ENCODE data around the gene CARD11.

DNA sequence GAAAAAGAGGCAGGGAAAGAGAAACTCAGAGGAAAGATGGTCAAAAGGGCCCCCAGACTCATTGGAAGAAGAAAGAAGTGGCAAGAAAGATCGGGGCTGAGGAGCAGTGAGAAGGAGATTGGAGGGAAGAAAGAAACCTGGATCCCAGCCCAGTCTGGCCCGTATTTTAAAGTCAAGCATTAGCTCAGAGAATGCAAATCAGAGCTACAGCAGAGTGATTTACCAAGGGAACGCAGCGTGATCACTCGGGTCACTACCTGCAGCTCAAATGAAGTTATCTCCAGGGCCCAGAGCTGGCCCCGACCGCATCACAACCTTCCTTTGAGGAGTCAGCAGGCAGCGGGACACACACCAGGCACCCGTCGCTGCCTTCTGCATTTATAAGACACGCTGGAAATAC is 72.8 kb downstream of the CARD11 start:
- TF ChIP-seq POLR2A (IDR thresholded peaks at IDR 0.05), result no peak
- TF ChIP-seq, protein P1, sequence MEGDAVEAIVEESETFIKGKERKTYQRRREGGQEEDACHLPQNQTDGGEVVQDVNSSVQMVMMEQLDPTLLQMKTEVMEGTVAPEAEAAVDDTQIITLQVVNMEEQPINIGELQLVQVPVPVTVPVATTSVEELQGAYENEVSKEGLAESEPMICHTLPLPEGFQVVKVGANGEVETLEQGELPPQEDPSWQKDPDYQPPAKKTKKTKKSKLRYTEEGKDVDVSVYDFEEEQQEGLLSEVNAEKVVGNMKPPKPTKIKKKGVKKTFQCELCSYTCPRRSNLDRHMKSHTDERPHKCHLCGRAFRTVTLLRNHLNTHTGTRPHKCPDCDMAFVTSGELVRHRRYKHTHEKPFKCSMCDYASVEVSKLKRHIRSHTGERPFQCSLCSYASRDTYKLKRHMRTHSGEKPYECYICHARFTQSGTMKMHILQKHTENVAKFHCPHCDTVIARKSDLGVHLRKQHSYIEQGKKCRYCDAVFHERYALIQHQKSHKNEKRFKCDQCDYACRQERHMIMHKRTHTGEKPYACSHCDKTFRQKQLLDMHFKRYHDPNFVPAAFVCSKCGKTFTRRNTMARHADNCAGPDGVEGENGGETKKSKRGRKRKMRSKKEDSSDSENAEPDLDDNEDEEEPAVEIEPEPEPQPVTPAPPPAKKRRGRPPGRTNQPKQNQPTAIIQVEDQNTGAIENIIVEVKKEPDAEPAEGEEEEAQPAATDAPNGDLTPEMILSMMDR (IDR thresholded peaks at IDR 0.05), result no peak

All from heart left ventricle (tissue), 13 donors.